Keratinocyte (primary cell): Measurements from ENCODE around the gene ZNF567. TPM values are rescaled to one million over a fixed set of nuclear protein-coding genes. Genes with fewer than 3 reads are reported as not detected.

ENCODE experiments used
- DNase-seq: peaks from one replicate; pipeline ENCODE4 v3.0.0-alpha.2; 2011; ENCODE audit warnings: low read depth, missing footprints, low spot score
- FAIRE-seq: peaks from 2 replicates; lab custom pipeline; 2011; peaks lifted over from hg19 to GRCh38; lab: Jason Lieb, UNC
- H2AFZ ChIP-seq: 2 replicates; pipeline ENCODE4 v1.6.0; 2012; ENCODE audit warnings: low read length, control low read depth, inconsistent platforms; ENCODE audit not compliant: control insufficient read depth
- H3K27ac ChIP-seq: 2 replicates; pipeline ENCODE4 v1.5.1; 2011; ENCODE audit warnings: low read length; ENCODE audit not compliant: control insufficient read depth, insufficient read depth
- H3K27me3 ChIP-seq: 3 replicates; pipeline ENCODE4 v1.6.0; 2011; ENCODE audit warnings: low read length; ENCODE audit not compliant: control insufficient read depth, insufficient read depth; ENCODE audit errors: extremely low read depth
- H3K36me3 ChIP-seq, 2 experiments: 2 replicates in 1 of 2; 3 replicates in 1 of 2; pipeline ENCODE4 v1.5.1; 2011; ENCODE audit warnings: low read length in 2 of 2, mild to moderate bottlenecking in 1 of 2; ENCODE audit not compliant: control insufficient read depth in 2 of 2, insufficient read depth in 2 of 2; ENCODE audit errors: extremely low read depth in 1 of 2
- H3K4me1 ChIP-seq: 3 replicates; pipeline ENCODE4 v1.5.1; 2011; ENCODE audit warnings: low read length; ENCODE audit not compliant: control insufficient read depth, insufficient read depth; ENCODE audit errors: extremely low read depth
- H3K4me2 ChIP-seq: 3 replicates; pipeline ENCODE4 v1.6.0; 2011; ENCODE audit warnings: low read depth, low read length; ENCODE audit not compliant: control insufficient read depth, insufficient read depth; ENCODE audit errors: extremely low read depth
- H3K4me3 ChIP-seq, 3 experiments: fragments of 200-600 bp in 1 of 3; sonication (generic) in 1 of 3; 2 replicates in 2 of 3; 3 replicates in 1 of 3; pipeline ENCODE4 v1.5.1; 2011 to 2016; ENCODE audit warnings: low read length in 3 of 3, mild to moderate bottlenecking in 3 of 3, control low read depth in 2 of 3, inconsistent platforms in 1 of 3, low read depth in 1 of 3, mixed read lengths in 1 of 3, mixed run types in 1 of 3, moderate library complexity in 1 of 3; ENCODE audit not compliant: control insufficient read depth in 2 of 3, insufficient read depth in 2 of 3; ENCODE audit errors: extremely low read depth in 1 of 3
- H3K79me2 ChIP-seq: 2 replicates; pipeline ENCODE4 v1.6.0; 2012; ENCODE audit warnings: low read length; ENCODE audit not compliant: control insufficient read depth, insufficient read depth
- H3K9ac ChIP-seq: 3 replicates; pipeline ENCODE4 v1.6.0; 2011; ENCODE audit warnings: low read length; ENCODE audit not compliant: control insufficient read depth, insufficient read depth; ENCODE audit errors: extremely low read depth
- H3K9me1 ChIP-seq: 3 replicates; pipeline ENCODE4 v1.6.0; 2011; ENCODE audit warnings: low read length; ENCODE audit not compliant: control insufficient read depth, insufficient read depth; ENCODE audit errors: extremely low read depth
- H3K9me3 ChIP-seq: 2 replicates; pipeline ENCODE4 v1.5.1; 2012; ENCODE audit warnings: low read depth, low read length; ENCODE audit not compliant: control insufficient read depth
- H4K20me1 ChIP-seq: 3 replicates; pipeline ENCODE4 v1.6.0; 2011; ENCODE audit warnings: low read length; ENCODE audit not compliant: control insufficient read depth, insufficient read depth; ENCODE audit errors: extremely low read depth
- CTCF ChIP-seq, 3 experiments: IDR thresholded peaks in 1 of 3; conservative IDR thresholded peaks in 1 of 3; optimal IDR thresholded peaks in 1 of 3; 2 replicates in 2 of 3; 3 replicates in 1 of 3; pipeline versions ENCODE3 to v1.5.1; 2011; ENCODE audit warnings: low read length in 3 of 3, mild to moderate bottlenecking in 3 of 3, moderate library complexity in 2 of 3, control low read depth in 1 of 3, inconsistent platforms in 1 of 3; ENCODE audit not compliant: insufficient read depth in 2 of 3; ENCODE audit errors: extremely low read depth in 1 of 3
- EZH2 ChIP-seq: IDR thresholded peaks from one replicate; pipeline ENCODE4 v1.6.1; 2012; ENCODE audit warnings: inconsistent platforms, mild to moderate bottlenecking, low read length, moderate library complexity
- dilution Hi-C: fragments of 300-500 bp; cut with MboI; formaldehyde crosslinking; loops from one replicate; pipeline ENCODE4 v1.7.0; 2020; ENCODE audit warnings: low sequenced_read_pairs; ENCODE audit not compliant: extremely low pct_ligation_motif_present
- polyA plus RNA-seq, 5 experiments: library from polyadenylated mRNA; depleted of rRNA in 3 of 5; stranded (reverse) in 3 of 5; stranded (forward) in 1 of 5; unstranded in 1 of 5; fragments of >200 nt; gene quantifications; 1 replicate in 1 of 5; 2 replicates in 3 of 5; 3 replicates in 1 of 5; pipeline versions ENCODE4 v1.2.1 to v1.2.3, GENCODE V29; 2011 to 2012; ENCODE audit warnings: missing spikeins in 2 of 5, low read depth in 1 of 5, low replicate concordance in 1 of 5

ZNF567 gene
- polyA plus RNA-seq, 1 donor (not counting 4 experiments of a cell fraction or from before 2014, with no cell fraction given) = 7.2 TPM

GRCh38 chr19:36672368-36672767 is 15.0 kb upstream of the ZNF567 start:
- H4K20me1 ChIP-seq = no peaks in the 10 kb centered on the region
- FAIRE-seq = no peak
- dilution Hi-C loops = no loop called here

DNA sequence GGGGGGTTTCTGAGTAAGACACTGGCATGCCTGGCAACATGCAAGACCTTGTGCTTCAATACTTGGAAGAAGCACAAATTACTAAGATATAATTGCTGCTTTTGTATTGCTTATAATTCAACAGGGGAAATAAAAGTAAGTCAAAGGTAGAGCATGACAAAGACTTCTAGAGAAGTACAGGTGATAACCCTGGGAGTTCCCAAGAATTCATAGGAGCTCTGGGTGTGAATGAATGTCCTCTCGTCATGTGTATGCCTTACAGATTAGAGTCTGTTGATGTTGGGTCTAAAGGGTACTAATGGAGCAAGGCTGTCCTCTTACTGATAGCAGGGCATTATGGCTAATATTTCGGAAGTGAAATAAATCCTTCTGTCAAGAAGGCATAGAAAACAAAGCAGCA is 13.2 kb upstream of the ZNF567 start:
- no peaks in the 10 kb centered on the region for H3K27me3 ChIP-seq
- H3K9me1 ChIP-seq = no peaks in the 10 kb centered on the region
- no peak overlapping the region for H3K4me3 ChIP-seq
- peaks cover 2% of the 10 kb centered on the region for H3K79me2 ChIP-seq
- no peak overlapping the region for H2AFZ ChIP-seq
- no peaks in the 10 kb centered on the region for H3K4me1 ChIP-seq
- H3K9ac ChIP-seq = no peak overlapping the region
- DNase-seq (no peak), FAIRE-seq (no peak)
- H4K20me1 ChIP-seq = no peaks in the 10 kb centered on the region
- TF ChIP-seq EZH2 (no peak), CTCF (optimal IDR thresholded peaks at IDR 0.05 in 1 of 3, IDR thresholded peaks at IDR 0.05 in 1 of 3, conservative IDR thresholded peaks at IDR 0.05 in 1 of 3; ENCODE audit: extremely low read depth in 1 of 3, insufficient read depth in 2 of 3, low read length in 3 of 3) (no peak)
- dilution Hi-C loops = no loop called here
- H3K4me2 ChIP-seq = no peak overlapping the region
- no peaks in the 10 kb centered on the region for H3K36me3 ChIP-seq
- H3K27ac ChIP-seq = no peak overlapping the region
- H3K9me3 ChIP-seq = no peaks in the 10 kb centered on the region

More at GRCh38 chr19:36672368-36672767, 15.0 kb upstream of the ZNF567 start:
- H3K27me3 ChIP-seq = no peaks in the 10 kb centered on the region
- H3K9me3 ChIP-seq = no peaks in the 10 kb centered on the region
- no peak for DNase-seq
- no peak overlapping the region for H2AFZ ChIP-seq
- H3K27ac ChIP-seq = no peak overlapping the region
- H3K4me3 ChIP-seq = no peak overlapping the region
- no peaks in the 10 kb centered on the region for H3K4me1 ChIP-seq
- TF ChIP-seq EZH2 = no peak
- TF ChIP-seq CTCF (optimal IDR thresholded peaks at IDR 0.05 in 1 of 3, IDR thresholded peaks at IDR 0.05 in 1 of 3, conservative IDR thresholded peaks at IDR 0.05 in 1 of 3; ENCODE audit: extremely low read depth in 1 of 3, insufficient read depth in 2 of 3, low read length in 3 of 3) = no peak
- peaks cover 8% of the 10 kb centered on the region for H3K79me2 ChIP-seq
- H3K9me1 ChIP-seq = no peaks in the 10 kb centered on the region
- no peak overlapping the region for H3K4me2 ChIP-seq
- H3K36me3 ChIP-seq = no peaks in the 10 kb centered on the region
- H3K9ac ChIP-seq = no peak overlapping the region
